Liver (tissue), 9 donors: ENCODE results near the gene PTP4A2. TPM values are rescaled to one million over a fixed set of nuclear protein-coding genes. Genes with fewer than 3 reads are reported as not detected.

Experiments used
- DNase-seq: peaks from one replicate; pipeline ENCODE4 v3.0.0-alpha.2; 2017; ENCODE audit warnings: low spot score
- H3K27ac ChIP-seq, 2 donors: one replicate each; pipeline ENCODE4 v1.7.0; 2013; ENCODE audit warnings: inconsistent platforms in 2 of 2, low read length in 2 of 2, control low read depth in 1 of 2, low read depth in 1 of 2, mild to moderate bottlenecking in 1 of 2
- H3K27me3 ChIP-seq, 4 donors: one replicate each; pipeline versions ENCODE4 v1.6.1 to v1.7.0; 2013; ENCODE audit warnings: low read length in 3 of 4, inconsistent platforms in 1 of 4, mild to moderate bottlenecking in 1 of 4, moderate library complexity in 1 of 4; ENCODE audit not compliant: control insufficient read depth in 4 of 4, insufficient read depth in 4 of 4
- H3K36me3 ChIP-seq, 4 donors: one replicate each; pipeline versions ENCODE4 v1.6.1 to v1.7.0; 2013; ENCODE audit warnings: low read length in 3 of 4, mild to moderate bottlenecking in 3 of 4, low read depth in 1 of 4, moderate library complexity in 1 of 4; ENCODE audit not compliant: control insufficient read depth in 4 of 4, insufficient read depth in 3 of 4
- H3K4me1 ChIP-seq, 4 donors: one replicate each; pipeline versions ENCODE4 v1.6.1 to v1.7.0; 2013; ENCODE audit warnings: low read length in 3 of 4, mild to moderate bottlenecking in 3 of 4, moderate library complexity in 1 of 4; ENCODE audit not compliant: control insufficient read depth in 4 of 4, insufficient read depth in 4 of 4
- H3K4me3 ChIP-seq, 3 donors: one replicate each; pipeline versions ENCODE4 v1.6.1 to v1.7.0; 2013; ENCODE audit warnings: low read length in 3 of 3, control low read depth in 1 of 3, low read depth in 1 of 3, mild to moderate bottlenecking in 1 of 3
- H3K9ac ChIP-seq, 2 donors: one replicate each; pipeline ENCODE4 v1.7.0; 2013; ENCODE audit warnings: low read length in 2 of 2, mild to moderate bottlenecking in 2 of 2, moderate library complexity in 2 of 2, control low read depth in 1 of 2, low read depth in 1 of 2
- H3K9me3 ChIP-seq, 4 donors: one replicate each; pipeline versions ENCODE4 v1.6.1 to v1.7.0; 2013; ENCODE audit warnings: low read length in 3 of 4; ENCODE audit not compliant: control insufficient read depth in 4 of 4
- ATF3 ChIP-seq: IDR thresholded peaks from 2 replicates; pipeline ENCODE4 v1.6.1; 2016; ENCODE audit warnings: antibody characterized with exemption
- EGR1 ChIP-seq, 2 donors: IDR thresholded peaks; 2 replicates each; pipeline ENCODE4 v1.6.1; 2016 to 2018; ENCODE audit warnings: antibody characterized with exemption in 2 of 2, low read depth in 2 of 2
- FOXA1 ChIP-seq: IDR thresholded peaks from 2 replicates; pipeline ENCODE4 v1.6.1; 2016; ENCODE audit warnings: antibody characterized with exemption
- FOXA2 ChIP-seq: IDR thresholded peaks from 2 replicates; pipeline ENCODE4 v1.6.1; 2016; ENCODE audit warnings: antibody characterized with exemption
- GABPA ChIP-seq, 2 donors: IDR thresholded peaks in 1 of 2; conservative IDR thresholded peaks in 1 of 2; 2 replicates each; pipeline ENCODE4 v1.6.1; 2016; ENCODE audit warnings: antibody characterized with exemption in 2 of 2, mild to moderate bottlenecking in 1 of 2, moderate library complexity in 1 of 2
- HNF4A ChIP-seq, 2 donors: conservative IDR thresholded peaks; 2 replicates each; pipeline ENCODE4 v1.6.1; 2016; ENCODE audit warnings: antibody characterized with exemption in 2 of 2, mild to moderate bottlenecking in 2 of 2
- HNF4G ChIP-seq: IDR thresholded peaks from 2 replicates; pipeline ENCODE4 v1.6.1; 2016; ENCODE audit warnings: antibody characterized with exemption
- JUND ChIP-seq, 2 donors: IDR thresholded peaks; 2 replicates each; pipeline ENCODE4 v1.6.1; 2016; ENCODE audit warnings: antibody characterized with exemption in 2 of 2
- MAX ChIP-seq: IDR thresholded peaks from 2 replicates; pipeline ENCODE4 v1.6.1; 2016; ENCODE audit warnings: antibody characterized with exemption
- NR2F2 ChIP-seq: IDR thresholded peaks from 2 replicates; pipeline ENCODE4 v1.6.1; 2016; ENCODE audit warnings: antibody characterized with exemption
- RAD21 ChIP-seq, 2 donors: IDR thresholded peaks; 2 replicates each; pipeline ENCODE4 v1.6.1; 2016; ENCODE audit warnings: antibody characterized with exemption in 2 of 2, mild to moderate bottlenecking in 2 of 2
- REST ChIP-seq: IDR thresholded peaks from 2 replicates; pipeline ENCODE4 v1.6.1; 2016; ENCODE audit warnings: antibody characterized with exemption, mild to moderate bottlenecking
- RXRA ChIP-seq, 2 donors: IDR thresholded peaks; 2 replicates each; pipeline ENCODE4 v1.6.1; 2017 to 2018; ENCODE audit warnings: antibody characterized with exemption in 2 of 2, mild to moderate bottlenecking in 1 of 2
- SP1 ChIP-seq: IDR thresholded peaks from 2 replicates; pipeline ENCODE4 v1.6.1; 2018; ENCODE audit warnings: antibody characterized with exemption, mild to moderate bottlenecking
- TAF1 ChIP-seq: conservative IDR thresholded peaks from 2 replicates; pipeline ENCODE4 v1.6.1; 2016; ENCODE audit warnings: antibody characterized with exemption, mild to moderate bottlenecking
- YY1 ChIP-seq: IDR thresholded peaks from 2 replicates; pipeline ENCODE4 v1.6.1; 2016; ENCODE audit warnings: antibody characterized with exemption, mild to moderate bottlenecking
- ZBTB33 ChIP-seq: IDR thresholded peaks from 2 replicates; pipeline ENCODE4 v1.6.1; 2016; ENCODE audit warnings: antibody characterized with exemption
- WGBS: extraction: QIAGEN DNeasy Blood & Tissue Kit; methylation state at CpG from one replicate; pipeline ENCODE4 v1.1.7; 2013; 5-methylcytosine and 5-hydroxymethylcytosine counted together
- polyA plus RNA-seq, 2 donors: library from polyadenylated mRNA; stranded (reverse) in 1 of 2; unstranded in 1 of 2; fragments of 200-250 nt in 1 of 2; fragments of >200 nt in 1 of 2; fragmentation: Nextera tagmentation in 1 of 2; extraction: Ambion mirVana in 1 of 2; gene quantifications; one replicate each; pipeline versions ENCODE4 v1.2.1 to v1.2.3, GENCODE V29; 2013 to 2015
- total RNA-seq, 2 donors: library from RNA; depleted of rRNA; stranded (reverse); fragments of >200 nt; gene quantifications; one replicate each; pipeline ENCODE4 v1.2.3, GENCODE V29; 2014
- donor health status: healthy.
- donor health status: healthy.
- donor health status: healthy.
- donor health status: healthy.
- donor health status: healthy.

Gene PTP4A2
- total and polyA plus RNA-seq, 4 donors, result 47.7 to 98.1 (median 71.9) TPM

- 81% methylated on average over 2 of the region's 2 CpGs for WGBS
- H3K36me3 ChIP-seq, result no peaks in the 10 kb centered on the region
- H3K4me3 ChIP-seq, result no peak overlapping the region
- no peaks in the 10 kb centered on the region for H3K27me3 ChIP-seq
- DNase-seq, result no peak
- no peak overlapping the region for H3K27ac ChIP-seq
- H3K9me3 ChIP-seq, result no peaks in the 10 kb centered on the region
- H3K9ac ChIP-seq, result no peak overlapping the region
- TF ChIP-seq JUND (IDR thresholded peaks at IDR 0.05), result no peak
- TF ChIP-seq HNF4G, result no peak
- no peak for TF ChIP-seq MAX
- no peak for TF ChIP-seq YY1
- no peak for TF ChIP-seq FOXA2
- TF ChIP-seq TAF1, result no peak
- no peak for TF ChIP-seq ATF3
- TF ChIP-seq ZBTB33, result no peak
- TF ChIP-seq EGR1 (IDR thresholded peaks at IDR 0.05; ENCODE audit: low read depth in 2 of 2), result no peak
- H3K4me1 ChIP-seq, result peaks cover 0 to 2% (median 0%) of the 10 kb centered on the region in 4 donors
These were observed 43.3 kb upstream of the PTP4A2 start for GRCh38 chr1:31981456-31981839.

GRCh38 chr1:31980835-31981455 lies 42.8 kb upstream of the PTP4A2 start:
- H3K9ac ChIP-seq, result no peak overlapping the region
- 87% methylated on average over 10 of the region's 10 CpGs for whole genome bisulfite sequencing
- H3K27me3 ChIP-seq, result no peaks in the 10 kb centered on the region
- H3K27ac ChIP-seq, result no peak overlapping the region
- TF ChIP-seq YY1, result no peak
- TF ChIP-seq MAX, result no peak
- no peak for TF ChIP-seq NR2F2
- TF ChIP-seq SP1, result no peak
- TF ChIP-seq GABPA (IDR thresholded peaks at IDR 0.05 in 1 of 2, conservative IDR thresholded peaks at IDR 0.05 in 1 of 2), result no peak
- no peak for TF ChIP-seq REST
- no peak for TF ChIP-seq ZBTB33
- TF ChIP-seq HNF4G, result no peak
- no peak for TF ChIP-seq JUND (IDR thresholded peaks at IDR 0.05)
- TF ChIP-seq RAD21 (IDR thresholded peaks at IDR 0.05), result no peak
- TF ChIP-seq FOXA1, result no peak
- no peak for TF ChIP-seq RXRA (IDR thresholded peaks at IDR 0.05)
- TF ChIP-seq HNF4A (conservative IDR thresholded peaks at IDR 0.05), result no peak
- TF ChIP-seq ATF3, result no peak
- TF ChIP-seq FOXA2, result no peak
- TF ChIP-seq TAF1, result no peak
- no peaks in the 10 kb centered on the region for H3K36me3 ChIP-seq
- peaks cover 0 to 2% (median 0%) of the 10 kb centered on the region in 4 donors for H3K4me1 ChIP-seq
- no peak for DNase-seq
- no peak overlapping the region for H3K4me3 ChIP-seq
- H3K9me3 ChIP-seq, result no peaks in the 10 kb centered on the region
